Measurements from ENCODE around the gene MTUS2.

- TF ChIP-seq POLR2A (IDR thresholded peaks at IDR 0.05; ENCODE audit: low read length): no peak
- no peak for TF ChIP-seq GATA1 (IDR thresholded peaks at IDR 0.05; ENCODE audit: low read depth, low read length)
Measured at GRCh38 chr13:29540334-29540733, 720.2 kb downstream of the MTUS2 start.

Measured in erythroblast (primary cell).